ENCODE data around the gene VWA8.

Gene VWA8

DNA sequence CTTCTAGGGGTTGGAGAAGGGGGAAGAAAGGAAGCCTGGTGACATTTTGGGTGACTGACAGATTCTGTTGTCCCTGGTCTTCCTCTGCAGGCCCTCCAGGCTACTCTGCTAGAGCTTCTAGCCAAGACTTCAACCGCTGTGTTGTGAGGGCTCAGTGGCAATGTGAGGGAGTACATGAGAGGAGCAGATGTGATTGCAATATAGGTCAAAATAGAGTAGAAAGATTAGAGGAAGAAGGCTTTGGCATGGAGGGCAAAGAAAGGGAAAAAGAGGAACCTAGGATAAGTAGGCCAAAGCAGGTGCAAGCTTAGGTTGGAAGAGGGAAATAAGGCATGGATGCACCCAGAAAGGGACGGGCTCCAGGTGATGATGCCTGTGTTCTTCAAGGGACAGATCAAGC lies 286.7 kb downstream of the VWA8 start:
- no peak overlapping the region for H3K4me3 ChIP-seq (ENCODE audit: control insufficient read depth, low read depth, low read length)
- TF ChIP-seq, protein P1, sequence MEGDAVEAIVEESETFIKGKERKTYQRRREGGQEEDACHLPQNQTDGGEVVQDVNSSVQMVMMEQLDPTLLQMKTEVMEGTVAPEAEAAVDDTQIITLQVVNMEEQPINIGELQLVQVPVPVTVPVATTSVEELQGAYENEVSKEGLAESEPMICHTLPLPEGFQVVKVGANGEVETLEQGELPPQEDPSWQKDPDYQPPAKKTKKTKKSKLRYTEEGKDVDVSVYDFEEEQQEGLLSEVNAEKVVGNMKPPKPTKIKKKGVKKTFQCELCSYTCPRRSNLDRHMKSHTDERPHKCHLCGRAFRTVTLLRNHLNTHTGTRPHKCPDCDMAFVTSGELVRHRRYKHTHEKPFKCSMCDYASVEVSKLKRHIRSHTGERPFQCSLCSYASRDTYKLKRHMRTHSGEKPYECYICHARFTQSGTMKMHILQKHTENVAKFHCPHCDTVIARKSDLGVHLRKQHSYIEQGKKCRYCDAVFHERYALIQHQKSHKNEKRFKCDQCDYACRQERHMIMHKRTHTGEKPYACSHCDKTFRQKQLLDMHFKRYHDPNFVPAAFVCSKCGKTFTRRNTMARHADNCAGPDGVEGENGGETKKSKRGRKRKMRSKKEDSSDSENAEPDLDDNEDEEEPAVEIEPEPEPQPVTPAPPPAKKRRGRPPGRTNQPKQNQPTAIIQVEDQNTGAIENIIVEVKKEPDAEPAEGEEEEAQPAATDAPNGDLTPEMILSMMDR (IDR thresholded peaks at IDR 0.05; ENCODE audit: control insufficient read depth, insufficient read depth, low read depth, low read length, missing control alignments) = no peak
- DNase-seq (ENCODE audit: low read depth) = no peak

DNA sequence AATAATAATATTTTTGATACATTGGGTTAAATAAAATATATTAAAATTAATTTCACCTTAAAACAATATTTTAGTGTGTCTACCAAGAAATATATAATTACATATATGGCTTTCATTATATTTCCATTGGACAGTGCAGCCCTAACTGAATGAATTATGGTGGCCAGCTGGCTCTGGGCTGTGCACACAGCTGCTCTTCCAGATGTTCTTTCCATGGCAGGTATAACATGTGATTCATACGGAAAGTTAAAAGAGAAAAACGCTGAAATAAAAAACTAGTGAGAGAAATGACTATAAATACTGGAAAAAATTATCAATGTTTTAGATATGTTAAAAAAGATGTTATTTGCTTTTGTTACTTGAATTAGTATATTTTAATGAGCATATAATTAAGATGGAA lies 287.3 kb downstream of the VWA8 start:
- TF ChIP-seq, protein P1 (IDR thresholded peaks at IDR 0.05; ENCODE audit: control insufficient read depth, insufficient read depth, low read depth, low read length, missing control alignments) = no peak
- DNase-seq (ENCODE audit: low read depth) = no peak
- H3K4me3 ChIP-seq (ENCODE audit: control insufficient read depth, low read depth, low read length) = no peak overlapping the region

DNA sequence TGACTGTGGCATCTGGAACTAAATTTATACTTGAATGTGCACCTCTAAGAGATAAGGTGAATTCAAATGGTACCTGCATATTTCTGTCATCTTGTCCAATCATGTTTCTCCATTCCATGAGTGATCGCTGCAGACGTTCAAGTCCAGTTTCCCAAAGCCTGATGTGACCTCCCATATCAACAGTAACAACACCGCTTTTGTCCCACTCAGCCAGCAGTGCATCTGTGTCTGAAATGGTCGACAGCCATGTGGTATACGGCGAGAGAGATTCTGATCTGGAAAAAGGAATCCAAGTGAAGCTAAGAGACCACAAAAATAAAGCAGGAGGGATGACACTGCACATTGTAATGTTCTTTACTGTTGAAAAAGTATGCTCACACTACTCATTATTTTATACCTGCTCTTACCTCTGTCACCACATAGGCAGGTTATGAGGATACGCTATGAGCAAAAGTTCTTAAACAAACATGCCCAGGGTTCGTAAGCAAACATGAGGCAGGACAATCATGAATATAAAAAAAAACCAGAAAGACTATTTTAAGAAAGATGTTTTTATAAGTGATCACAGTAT lies 290.0 kb downstream of the VWA8 start:
- TF ChIP-seq, protein P1 (IDR thresholded peaks at IDR 0.05; ENCODE audit: control insufficient read depth, insufficient read depth, low read depth, low read length, missing control alignments) = no peak
- H3K4me3 ChIP-seq (ENCODE audit: control insufficient read depth, low read depth, low read length) = no peak overlapping the region
- no peak for DNase-seq (ENCODE audit: low read depth)

DNA sequence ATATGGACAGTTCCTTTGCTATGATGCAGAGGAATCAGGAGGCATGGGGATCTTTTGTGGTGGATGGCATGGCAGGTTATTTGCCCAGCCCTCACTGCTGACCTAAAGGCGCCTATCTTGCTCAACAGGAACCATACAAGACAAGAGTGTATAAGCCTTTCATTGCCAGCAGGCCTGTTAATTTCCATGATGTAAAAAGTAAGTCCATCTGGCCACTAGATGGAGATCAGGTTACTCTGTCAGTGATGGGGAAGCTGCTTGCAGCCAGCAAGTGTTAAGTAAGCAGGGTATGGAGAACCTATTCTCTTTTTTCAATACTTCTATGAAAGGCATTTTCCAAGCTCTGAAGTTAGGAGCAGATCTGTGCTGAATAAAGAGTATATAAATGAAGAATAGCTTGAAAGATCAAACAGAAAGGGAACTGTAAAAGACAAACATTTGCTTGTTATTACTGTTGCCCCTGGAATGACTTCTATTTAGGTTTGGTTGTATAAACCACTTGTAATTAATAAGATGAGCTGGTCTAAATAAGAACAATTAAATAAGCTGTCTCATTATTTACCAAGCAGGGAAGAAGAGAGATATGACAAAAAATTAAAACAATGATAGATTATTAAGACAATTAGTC lies 292.7 kb downstream of the VWA8 start:
- DNase-seq (ENCODE audit: low read depth) = peak; percentile 92
- TF ChIP-seq, protein P1 (IDR thresholded peaks at IDR 0.05; ENCODE audit: control insufficient read depth, insufficient read depth, low read depth, low read length, missing control alignments) = peak; percentile 82
- H3K4me3 ChIP-seq (ENCODE audit: control insufficient read depth, low read depth, low read length) = no peak overlapping the region

DNA sequence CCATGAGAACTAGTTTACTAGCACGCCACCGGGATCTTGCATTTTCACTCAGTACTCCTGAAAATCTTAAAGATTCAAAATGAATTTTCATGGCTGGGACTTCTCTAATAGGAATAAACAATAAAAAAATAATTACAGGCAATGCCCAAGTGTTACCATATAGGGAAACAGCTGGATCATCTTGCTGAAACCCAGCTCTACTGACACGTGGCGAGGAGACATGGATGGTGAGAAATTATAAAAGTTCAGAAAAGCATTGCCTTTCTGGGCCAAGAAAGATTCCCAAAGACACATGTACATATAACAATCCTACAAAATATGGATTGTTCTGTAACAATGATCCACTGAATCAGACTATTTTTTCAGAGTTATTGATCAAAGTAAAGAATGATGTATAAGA lies 294.3 kb downstream of the VWA8 start:
- DNase-seq (ENCODE audit: low read depth) = no peak
- no peak overlapping the region for H3K4me3 ChIP-seq (ENCODE audit: control insufficient read depth, low read depth, low read length)
- TF ChIP-seq, protein P1 (IDR thresholded peaks at IDR 0.05; ENCODE audit: control insufficient read depth, insufficient read depth, low read depth, low read length, missing control alignments) = no peak

DNA sequence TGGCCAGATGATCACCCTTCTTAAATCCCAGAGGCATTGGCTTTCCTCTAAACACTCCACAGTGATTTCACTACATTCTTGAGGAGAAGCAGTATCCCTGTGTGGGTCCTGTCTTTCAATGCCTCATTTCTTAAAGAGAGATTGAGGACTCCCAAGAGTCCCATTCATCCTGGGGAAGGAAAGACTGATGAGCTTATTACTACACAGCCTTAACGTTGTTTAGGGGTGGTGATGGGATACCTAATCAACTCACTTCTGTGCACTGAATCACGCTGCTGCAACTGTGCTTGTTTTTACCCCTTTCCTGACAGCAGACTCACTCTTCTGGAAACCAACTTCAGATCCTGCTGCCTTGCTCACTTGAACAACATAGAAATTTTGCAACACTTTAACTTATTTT lies 300.5 kb downstream of the VWA8 start:
- H3K4me3 ChIP-seq (ENCODE audit: control insufficient read depth, low read depth, low read length) = no peak overlapping the region
- TF ChIP-seq, protein P1 (IDR thresholded peaks at IDR 0.05; ENCODE audit: control insufficient read depth, insufficient read depth, low read depth, low read length, missing control alignments) = no peak
- DNase-seq (ENCODE audit: low read depth) = no peak
